HAP-1 (cell line): ENCODE results near the gene EGFL8.
"Not testable (repeated sequence)": the region's sequence is repeated elsewhere in the genome, so short reads cannot be mapped to it uniquely, and the experiment has no call there.

Experiments used
- DNase-seq, 2 experiments: peaks; one replicate each; pipeline ENCODE4 v3.0.0-alpha.2; 2016 to 2020; ENCODE audit warnings: low spot score in 2 of 2
- H3K27me3 ChIP-seq: fragments of 250-450 bp; sonication (Bioruptor Pico); 2 replicates; pipeline ENCODE4 v1.5.1; 2020; ENCODE audit warnings: low read depth, mild to moderate bottlenecking, moderate library complexity
- H3K36me3 ChIP-seq: fragments of 250-450 bp; sonication (Bioruptor Pico); replicated peaks from 2 replicates; pipeline ENCODE4 v1.5.1; 2020; ENCODE audit warnings: mild to moderate bottlenecking
- H3K4me1 ChIP-seq: fragments of 250-450 bp; sonication (Bioruptor Pico); 2 replicates; pipeline ENCODE4 v1.5.1; 2020; ENCODE audit warnings: mild to moderate bottlenecking
- H3K4me3 ChIP-seq: fragments of 250-450 bp; sonication (Bioruptor Pico); 2 replicates; pipeline ENCODE4 v1.5.1; 2020; ENCODE audit warnings: mild to moderate bottlenecking, moderate library complexity
- H3K9me3 ChIP-seq: fragments of 250-450 bp; sonication (Bioruptor Pico); 2 replicates; pipeline ENCODE4 v1.5.1; 2020; ENCODE audit warnings: mild to moderate bottlenecking, moderate library complexity
- in situ Hi-C: fragments of 300-500 bp; cut with MboI; formaldehyde crosslinking; loops from 3 replicates; pipeline ENCODE4 v1.14.3; 2020; ENCODE audit warnings: low sequenced_read_pairs, inconsistent platforms, mixed read lengths

EGFL8 gene

DNA sequence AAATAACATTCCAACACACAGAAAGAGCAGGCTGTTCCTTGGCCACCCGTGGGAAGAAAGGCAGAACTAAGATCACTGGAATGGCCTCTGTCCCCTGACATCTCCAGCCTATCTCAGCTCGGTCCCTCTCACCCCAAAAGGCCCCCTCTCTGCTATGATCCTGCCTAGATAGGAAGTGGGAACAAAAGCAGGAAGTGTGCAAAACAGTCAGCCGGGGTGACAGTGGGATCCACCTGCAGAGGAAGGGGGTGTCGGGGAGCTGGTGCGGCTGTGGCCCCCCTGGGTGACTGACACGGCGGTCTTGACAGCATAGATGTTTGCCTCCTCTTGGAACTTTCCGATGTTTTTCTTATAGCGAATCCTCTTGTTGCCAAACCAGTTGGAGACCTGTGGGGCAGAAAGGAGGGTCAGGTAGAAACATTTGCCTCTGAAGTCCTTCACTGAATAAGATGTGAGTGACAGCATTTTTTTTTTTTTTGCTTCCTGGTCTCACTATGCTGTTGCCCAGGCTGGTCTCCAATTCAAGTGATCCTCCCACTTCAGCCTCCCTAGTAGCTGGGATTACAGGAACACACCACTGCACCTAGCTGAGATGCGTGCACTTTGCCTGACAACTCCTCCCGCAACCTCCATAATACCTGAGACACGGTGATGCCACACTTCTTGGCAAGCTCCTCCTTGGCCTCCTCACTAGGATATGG is 22.8 kb downstream of the EGFL8 start:
- in situ Hi-C loops = no loop called here
- no peak for DNase-seq
- Histone ChIP-seq H3K36me3 (peaks cover 31% of the 10 kb centered on the region), H3K27me3 (no peaks in the 10 kb centered on the region), H3K4me1 (peaks cover 5% of the 10 kb centered on the region; the same call in 1 of the 2 replicates), H3K4me3 (no peak overlapping the region), H3K9me3 (no peaks in the 10 kb centered on the region)

DNA sequence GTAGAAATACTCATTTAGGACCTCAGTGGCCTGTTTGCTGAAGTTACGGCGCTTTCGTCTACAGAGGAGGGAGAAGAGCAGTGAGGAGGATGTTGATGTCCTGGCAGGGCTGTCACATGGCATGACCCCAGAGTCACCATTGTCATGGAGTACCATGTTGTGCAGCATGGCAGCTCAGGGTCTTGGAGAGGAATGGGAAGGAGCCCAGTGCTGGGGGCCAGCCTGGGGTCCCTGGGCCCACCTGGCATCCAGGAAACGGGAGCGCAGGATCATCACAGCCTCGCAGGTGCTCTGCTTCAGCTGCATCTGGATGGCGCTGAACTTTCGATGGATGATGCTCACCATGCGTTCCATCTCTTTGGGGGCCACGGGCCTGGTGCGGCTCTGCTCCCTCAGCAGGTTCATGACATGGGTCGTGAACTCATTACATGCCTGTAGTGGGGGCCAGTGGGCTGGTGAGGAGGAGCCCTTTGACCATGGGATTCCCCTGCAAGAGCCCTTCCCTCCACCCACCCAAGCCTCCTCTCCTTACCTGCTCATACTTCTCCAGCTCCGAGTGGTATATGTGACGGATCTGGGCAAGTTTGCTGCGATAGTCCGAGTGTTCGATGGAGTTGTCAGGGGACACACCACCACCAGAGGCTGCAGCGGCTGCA is 23.5 kb downstream of the EGFL8 start:
- H3K4me3 ChIP-seq, H3K27me3 ChIP-seq, in situ Hi-C loops, H3K4me1 ChIP-seq, H3K9me3 ChIP-seq, DNase-seq: not testable (repeated sequence)
- peaks cover 31% of the 10 kb centered on the region for H3K36me3 ChIP-seq

DNA sequence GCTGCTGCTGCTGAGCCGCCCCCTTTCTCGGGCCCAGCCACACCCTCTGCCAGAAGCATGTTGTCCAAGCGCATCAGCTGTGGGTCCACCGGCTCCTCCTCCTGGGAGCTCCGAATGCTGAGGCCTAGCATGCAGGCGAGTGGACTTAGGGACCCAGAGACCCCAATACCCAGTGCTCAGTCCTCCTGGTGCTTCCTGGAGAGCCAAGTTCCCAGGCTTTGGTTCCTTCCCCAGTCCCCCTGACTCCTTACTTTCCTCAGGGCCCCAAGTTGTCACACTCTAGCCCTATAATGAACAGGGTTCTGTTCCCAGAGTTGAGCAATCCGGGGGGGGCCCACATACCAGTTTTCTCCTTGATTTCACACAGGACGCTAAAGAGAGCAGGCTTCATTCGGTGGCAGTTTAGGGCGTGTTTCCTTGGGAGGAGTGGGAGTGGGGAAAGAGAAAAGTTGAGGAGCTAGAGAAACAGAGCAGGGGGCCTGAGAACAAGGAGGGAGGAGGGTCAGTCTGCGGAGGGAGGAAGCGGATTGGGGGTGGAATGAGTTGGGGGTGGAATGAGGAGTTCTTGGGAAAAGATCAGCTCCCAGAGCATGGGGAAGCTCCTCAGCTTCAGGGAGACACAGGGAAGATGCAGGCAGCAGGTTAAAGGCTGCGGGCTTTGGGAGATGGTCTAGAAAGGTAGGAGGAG is 24.1 kb downstream of the EGFL8 start:
- H3K27me3 ChIP-seq = no peaks in the 10 kb centered on the region
- DNase-seq = no peak
- no peaks in the 10 kb centered on the region for H3K9me3 ChIP-seq
- in situ Hi-C loops = no loop called here
- H3K4me3 ChIP-seq = peak overlapping the region; percentile 52
- H3K36me3 ChIP-seq = peaks cover 31% of the 10 kb centered on the region
- peaks cover 5% of the 10 kb centered on the region; the same call in 1 of the 2 replicates for H3K4me1 ChIP-seq

- Histone ChIP-seq H3K4me3 (peak overlapping the region; percentile 52), H3K4me1 (peaks cover 5% of the 10 kb centered on the region; the same call in 1 of the 2 replicates), H3K9me3 (no peaks in the 10 kb centered on the region), H3K27me3 (no peaks in the 10 kb centered on the region), H3K36me3 (peaks cover 30% of the 10 kb centered on the region)
- DNase-seq = no peak
- in situ Hi-C loops = no loop called here
These were observed 24.8 kb downstream of the EGFL8 start for GRCh38 chr6:32189069-32189741.

- in situ Hi-C loops = no loop called here
- DNase-seq = no peak
- Histone ChIP-seq H3K36me3 (peaks cover 27% of the 10 kb centered on the region), H3K4me1 (peaks cover 5% of the 10 kb centered on the region; the same call in 1 of the 2 replicates), H3K27me3 (no peaks in the 10 kb centered on the region), H3K4me3 (peak overlapping the region; percentile 52), H3K9me3 (no peaks in the 10 kb centered on the region)
These were observed 25.3 kb downstream of the EGFL8 start for GRCh38 chr6:32189742-32190053.

GRCh38 chr6:32190054-32190851 is 25.9 kb downstream of the EGFL8 start, which contains the start of gene PBX2:
Gene PBX2 (minus strand): TSS chr6:32190202. CDS start chr6:32189915, 287 bp downstream.
- Histone ChIP-seq H3K4me3 (peak within 1 kb of the TSS; percentile 52), H3K4me1 (peaks cover 10% of the 10 kb centered on the region; the same call in 1 of the 2 replicates), H3K27me3 (no peaks in the 10 kb centered on the region), H3K36me3 (peaks cover 27% of the 10 kb centered on the region), H3K9me3 (no peaks in the 10 kb centered on the region)
- in situ Hi-C loops = no loop called here
- peak; percentile 92 to 96 for DNase-seq

DNA sequence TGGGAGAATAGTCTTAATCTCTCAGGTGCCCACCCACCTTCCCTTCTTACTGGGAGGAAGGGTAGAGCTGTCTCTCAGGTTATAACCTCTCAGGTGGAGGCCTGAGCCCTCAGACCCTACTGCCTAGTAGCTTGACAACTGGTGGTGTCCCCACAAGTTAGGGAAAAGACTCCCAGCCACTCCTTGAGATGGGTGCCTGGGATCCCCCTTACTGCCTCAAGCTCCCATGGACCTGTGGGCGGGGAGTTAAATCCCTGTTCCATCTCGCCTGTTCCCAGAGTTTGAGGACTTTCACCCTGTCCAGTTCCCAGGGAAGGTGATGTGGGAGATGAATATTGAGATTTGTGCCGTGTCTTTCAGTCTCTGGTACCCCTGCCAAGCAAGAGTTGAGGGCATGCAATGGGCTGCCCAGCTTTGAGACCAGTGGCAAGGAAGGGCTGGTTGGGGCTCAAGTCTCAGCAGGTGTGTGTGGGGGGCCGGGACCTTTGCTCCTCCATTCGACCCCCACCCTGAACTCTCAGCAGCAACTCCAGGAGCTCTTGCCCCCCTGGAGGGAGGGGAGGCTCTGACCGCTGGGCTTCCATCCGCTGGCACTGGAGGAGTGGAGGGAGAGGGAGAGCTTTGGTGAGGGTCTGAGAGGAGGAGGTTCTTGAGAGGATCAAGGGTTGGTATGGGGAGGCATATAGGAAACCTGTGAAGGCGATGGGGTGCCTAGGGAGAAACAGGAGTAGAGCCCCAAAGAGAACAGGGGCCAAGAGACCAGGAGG is 26.7 kb downstream of the EGFL8 start:
- H3K4me3 ChIP-seq = no peak overlapping the region
- peaks cover 25% of the 10 kb centered on the region for H3K36me3 ChIP-seq
- in situ Hi-C loops = no loop called here
- DNase-seq = no peak
- H3K9me3 ChIP-seq = no peaks in the 10 kb centered on the region
- peaks cover 10% of the 10 kb centered on the region; the same call in 1 of the 2 replicates for H3K4me1 ChIP-seq
- H3K27me3 ChIP-seq = no peaks in the 10 kb centered on the region

DNA sequence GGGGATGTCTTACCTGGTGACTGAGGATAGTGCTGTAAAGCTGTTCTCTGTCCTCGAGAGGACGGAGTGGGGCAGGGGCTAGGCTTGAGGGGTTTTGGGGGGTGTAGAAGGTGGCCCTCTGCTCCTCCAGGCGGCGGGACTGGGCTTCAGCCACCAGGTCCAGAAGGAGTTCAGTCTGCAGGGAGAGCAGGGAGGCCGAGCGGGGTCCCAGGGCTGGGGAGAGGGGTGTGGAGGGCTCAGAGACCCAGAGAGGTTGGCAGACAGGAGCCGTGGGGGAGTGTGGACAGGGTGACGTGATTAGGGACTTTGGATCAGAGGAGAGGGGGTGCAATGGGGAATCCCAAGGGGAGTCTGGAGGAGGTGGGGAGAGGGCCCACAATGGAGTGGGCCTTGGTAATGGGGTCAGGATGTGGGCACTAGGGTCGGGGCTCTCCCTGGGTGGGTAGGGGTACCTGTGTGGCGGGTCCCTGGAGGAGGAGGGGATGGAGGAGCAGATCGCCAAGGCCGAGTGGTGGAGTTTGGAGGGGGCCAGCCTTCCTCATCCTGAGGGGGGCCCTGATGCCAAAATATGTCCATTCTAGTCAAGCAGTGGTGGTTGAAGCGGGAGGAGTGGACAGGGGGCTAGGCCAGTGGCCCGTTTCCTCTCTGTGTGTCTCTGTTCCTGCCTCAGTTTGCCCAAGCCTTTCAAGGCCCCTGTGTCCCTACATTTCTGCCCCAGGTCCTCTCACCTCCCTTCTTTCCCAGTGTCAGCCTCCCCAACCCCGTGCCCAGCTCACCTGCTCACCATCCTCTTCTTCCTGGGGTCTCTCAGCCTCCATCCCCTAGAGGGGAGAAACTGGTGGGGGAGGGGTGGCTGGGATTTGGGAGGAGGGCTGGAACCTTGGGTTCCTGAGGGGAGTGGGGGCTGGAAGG is 27.6 kb downstream of the EGFL8 start:
- H3K9me3 ChIP-seq = no peaks in the 10 kb centered on the region
- H3K27me3 ChIP-seq = no peaks in the 10 kb centered on the region
- in situ Hi-C loops = no loop called here
- H3K4me3 ChIP-seq = no peak overlapping the region
- peaks cover 17% of the 10 kb centered on the region for H3K4me1 ChIP-seq
- no peak for DNase-seq
- H3K36me3 ChIP-seq = peaks cover 16% of the 10 kb centered on the region

- Histone ChIP-seq H3K4me1 (peaks cover 17% of the 10 kb centered on the region), H3K36me3 (peaks cover 10% of the 10 kb centered on the region), H3K4me3 (no peak within 1 kb of the TSS), H3K27me3 (no peaks in the 10 kb centered on the region), H3K9me3 (no peaks in the 10 kb centered on the region)
- DNase-seq = peak in 1 of 2 experiments; percentile 40
- in situ Hi-C loops = no loop called here
These were observed 28.2 kb downstream of the EGFL8 start, which contains the start of gene GPSM3 for GRCh38 chr6:32192608-32193039. Gene GPSM3 (minus strand): TSS chr6:32192643. CDS start chr6:32192513, 130 bp downstream.

DNA sequence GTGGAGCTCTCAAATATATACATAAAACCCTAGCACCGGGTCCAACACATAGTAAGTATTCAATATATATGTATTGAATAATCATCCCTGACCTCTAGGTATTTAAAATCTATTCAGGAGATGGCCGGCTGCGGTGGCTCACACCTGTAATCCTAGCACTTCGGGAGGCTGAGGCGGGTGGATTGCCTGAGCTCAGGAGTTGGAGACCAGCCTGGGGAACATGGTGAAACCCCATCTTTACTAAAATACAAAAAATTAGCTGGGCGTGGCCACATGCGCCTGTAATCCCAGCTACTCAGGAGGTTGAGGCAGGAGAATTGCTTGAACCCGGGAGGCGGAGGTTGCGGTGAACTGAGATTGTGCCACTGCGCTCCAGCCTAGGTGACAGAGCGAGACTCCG is 28.7 kb downstream of the EGFL8 start:
- peaks cover 17% of the 10 kb centered on the region for H3K4me1 ChIP-seq
- H3K27me3 ChIP-seq, in situ Hi-C loops, H3K9me3 ChIP-seq, H3K36me3 ChIP-seq, H3K4me3 ChIP-seq, DNase-seq: not testable (repeated sequence)

DNA sequence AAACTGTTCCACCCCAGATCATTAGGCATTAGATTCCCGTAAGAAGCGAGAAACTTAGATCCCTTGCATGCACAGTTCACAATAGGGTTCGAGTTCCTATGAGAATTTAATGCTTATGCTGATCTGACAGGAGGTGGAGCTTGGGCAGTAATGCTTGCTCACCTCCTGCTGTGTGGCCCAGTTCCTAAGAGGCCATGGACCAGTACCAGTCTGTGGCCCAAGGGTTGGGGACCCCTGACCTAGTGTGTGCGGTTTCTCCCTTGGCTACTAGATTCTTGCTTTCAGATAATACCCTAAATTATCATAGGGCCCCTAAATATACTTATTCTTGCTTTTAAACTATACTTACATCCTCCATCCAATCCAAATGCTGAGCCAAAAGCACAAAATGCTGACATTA is 30.0 kb downstream of the EGFL8 start:
- Histone ChIP-seq H3K27me3 (no peaks in the 10 kb centered on the region), H3K36me3 (no peaks in the 10 kb centered on the region), H3K9me3 (no peaks in the 10 kb centered on the region), H3K4me1 (peaks cover 14% of the 10 kb centered on the region), H3K4me3 (no peak overlapping the region)
- DNase-seq = no peak
- in situ Hi-C loops = no loop called here
